ENCODE data around the gene AGBL5. TPM values are rescaled to one million over a fixed set of nuclear protein-coding genes. Genes with fewer than 3 reads are reported as not detected.

AGBL5 gene, protein sequence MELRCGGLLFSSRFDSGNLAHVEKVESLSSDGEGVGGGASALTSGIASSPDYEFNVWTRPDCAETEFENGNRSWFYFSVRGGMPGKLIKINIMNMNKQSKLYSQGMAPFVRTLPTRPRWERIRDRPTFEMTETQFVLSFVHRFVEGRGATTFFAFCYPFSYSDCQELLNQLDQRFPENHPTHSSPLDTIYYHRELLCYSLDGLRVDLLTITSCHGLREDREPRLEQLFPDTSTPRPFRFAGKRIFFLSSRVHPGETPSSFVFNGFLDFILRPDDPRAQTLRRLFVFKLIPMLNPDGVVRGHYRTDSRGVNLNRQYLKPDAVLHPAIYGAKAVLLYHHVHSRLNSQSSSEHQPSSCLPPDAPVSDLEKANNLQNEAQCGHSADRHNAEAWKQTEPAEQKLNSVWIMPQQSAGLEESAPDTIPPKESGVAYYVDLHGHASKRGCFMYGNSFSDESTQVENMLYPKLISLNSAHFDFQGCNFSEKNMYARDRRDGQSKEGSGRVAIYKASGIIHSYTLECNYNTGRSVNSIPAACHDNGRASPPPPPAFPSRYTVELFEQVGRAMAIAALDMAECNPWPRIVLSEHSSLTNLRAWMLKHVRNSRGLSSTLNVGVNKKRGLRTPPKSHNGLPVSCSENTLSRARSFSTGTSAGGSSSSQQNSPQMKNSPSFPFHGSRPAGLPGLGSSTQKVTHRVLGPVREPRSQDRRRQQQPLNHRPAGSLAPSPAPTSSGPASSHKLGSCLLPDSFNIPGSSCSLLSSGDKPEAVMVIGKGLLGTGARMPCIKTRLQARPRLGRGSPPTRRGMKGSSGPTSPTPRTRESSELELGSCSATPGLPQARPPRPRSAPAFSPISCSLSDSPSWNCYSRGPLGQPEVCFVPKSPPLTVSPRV
- total RNA-seq (2022; extraction: Qiagen RNA extraction), result 29.1 to 31.8 TPM (median 31.1 TPM) in 5 replicates

DNA sequence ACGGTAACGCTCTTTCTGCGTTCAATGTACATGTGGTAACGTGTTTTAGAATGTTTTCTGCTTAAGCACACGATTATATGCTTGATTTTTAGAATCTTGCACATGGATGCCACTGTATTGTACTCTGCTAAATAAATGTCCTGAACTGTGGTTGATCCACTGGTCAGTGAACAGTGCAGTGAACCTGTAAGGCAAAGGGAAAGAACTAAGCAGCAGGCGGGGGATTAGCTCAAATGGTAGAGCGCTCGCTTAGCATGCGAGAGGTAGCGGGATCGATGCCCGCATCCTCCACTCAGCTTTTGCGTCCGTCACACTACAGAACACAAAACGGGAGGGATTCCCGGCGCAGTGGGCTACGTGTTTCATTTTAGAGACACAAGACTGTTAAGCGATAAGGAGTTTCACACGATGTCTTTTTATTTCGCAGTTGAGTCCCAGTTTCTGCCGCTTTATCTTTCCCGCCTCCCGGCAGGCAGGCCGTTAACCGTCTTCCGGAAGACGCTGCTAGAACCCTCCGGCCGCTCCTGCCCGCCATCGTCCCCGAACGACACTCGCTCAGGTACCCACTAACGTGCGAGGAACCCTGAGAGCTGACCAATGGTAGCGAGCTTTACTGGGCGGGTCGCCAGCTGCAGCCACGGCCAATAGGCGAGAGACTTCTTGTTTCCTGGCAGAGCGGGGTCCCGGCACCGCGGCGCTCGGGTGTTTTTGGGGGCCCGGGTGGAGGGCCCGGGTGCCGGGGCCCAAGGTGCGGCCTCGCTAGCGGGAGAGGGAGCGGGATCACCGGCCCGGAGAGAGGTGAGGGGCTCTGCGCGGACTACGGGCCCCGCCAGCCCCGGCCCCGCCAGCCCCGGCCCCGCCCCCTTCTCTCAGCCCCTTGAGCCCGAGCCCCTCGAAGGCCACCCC, at the start of gene AGBL5:
Gene AGBL5, plus strand, starts transcription at position 673 of the 906 bp plus-strand sequence. CDS start 1,291 bp downstream, outside the sequence.

DNA sequence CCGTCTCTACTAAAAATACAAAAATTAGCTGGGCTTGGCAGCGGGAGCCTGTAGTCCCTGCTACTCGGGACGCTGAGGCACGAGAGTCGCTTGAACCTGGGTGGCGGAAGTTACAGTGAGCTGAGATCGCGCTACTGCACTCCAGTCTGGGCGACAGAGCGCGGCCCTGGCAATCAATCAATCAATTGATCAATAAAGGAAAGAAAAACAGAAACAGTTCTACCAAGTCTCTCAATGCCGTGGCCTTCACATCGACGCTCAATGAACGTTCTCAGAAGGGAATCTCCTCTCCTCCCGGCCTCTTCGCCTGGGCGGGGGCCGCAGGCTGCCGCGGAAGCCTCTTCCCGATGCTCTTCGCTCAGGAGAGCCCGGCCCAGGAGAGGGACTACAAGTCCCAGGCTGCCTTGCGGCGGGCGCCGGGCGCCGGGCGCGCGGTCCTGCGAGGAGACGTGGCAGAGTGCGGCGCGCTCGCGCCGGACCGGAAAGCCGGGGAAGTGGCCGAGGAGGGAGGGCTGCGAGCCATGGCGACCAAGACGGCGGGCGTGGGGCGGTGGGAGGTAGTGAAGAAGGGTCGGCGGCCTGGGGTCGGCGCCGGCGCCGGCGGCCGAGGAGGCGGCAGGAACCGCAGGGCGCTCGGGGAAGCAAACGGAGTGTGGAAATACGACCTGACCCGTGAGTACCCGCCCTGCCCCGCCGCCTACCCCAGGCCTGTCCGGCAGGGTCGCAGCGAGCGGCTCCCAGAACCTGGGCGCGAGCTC, 18.8 kb upstream of the AGBL5 start, which contains the start of gene TMEM214:
Gene TMEM214, plus strand, starts transcription at position 471 of the 758 bp plus-strand sequence. Its CDS starts 51 bp downstream, at position 522.

DNA sequence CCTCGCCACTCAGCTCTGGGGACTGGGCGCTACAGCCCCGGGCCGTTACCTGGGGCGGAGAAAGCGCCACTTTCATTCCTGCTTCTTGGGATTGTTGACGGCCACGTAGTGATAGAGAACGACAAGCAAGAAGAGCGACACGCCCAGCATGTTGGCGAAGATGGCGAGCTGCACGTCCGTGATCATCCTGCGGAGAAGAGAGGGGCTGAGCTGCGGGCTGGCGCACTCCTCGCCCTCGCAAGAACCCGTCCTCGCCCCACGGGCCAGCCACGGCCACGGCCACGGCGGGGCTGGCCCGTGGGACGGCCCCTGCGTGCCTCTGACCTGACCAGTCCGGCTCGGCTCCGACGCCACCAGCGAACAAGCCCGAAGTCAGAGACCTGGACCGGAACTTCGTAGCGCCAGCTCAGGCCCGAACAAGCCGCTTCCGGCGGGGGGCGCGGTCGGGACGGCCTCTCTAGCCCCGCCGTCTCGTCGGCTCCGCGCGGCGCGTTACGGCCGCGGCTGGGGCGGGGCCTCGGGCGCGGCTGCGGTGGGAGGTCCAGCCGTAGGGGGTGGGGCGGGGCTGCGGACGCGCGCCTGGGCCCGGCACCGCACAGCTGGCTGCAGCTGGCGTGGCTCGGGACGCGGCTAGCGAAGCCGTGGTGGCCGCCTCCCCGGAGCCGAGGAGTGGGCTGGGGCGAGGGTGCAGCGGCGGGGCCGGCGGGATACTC, 20.0 kb downstream of the AGBL5 start, which contains the start of gene OST4:
Gene OST4, minus strand, starts transcription at position 378 of the 713 bp plus-strand sequence.

DNA sequence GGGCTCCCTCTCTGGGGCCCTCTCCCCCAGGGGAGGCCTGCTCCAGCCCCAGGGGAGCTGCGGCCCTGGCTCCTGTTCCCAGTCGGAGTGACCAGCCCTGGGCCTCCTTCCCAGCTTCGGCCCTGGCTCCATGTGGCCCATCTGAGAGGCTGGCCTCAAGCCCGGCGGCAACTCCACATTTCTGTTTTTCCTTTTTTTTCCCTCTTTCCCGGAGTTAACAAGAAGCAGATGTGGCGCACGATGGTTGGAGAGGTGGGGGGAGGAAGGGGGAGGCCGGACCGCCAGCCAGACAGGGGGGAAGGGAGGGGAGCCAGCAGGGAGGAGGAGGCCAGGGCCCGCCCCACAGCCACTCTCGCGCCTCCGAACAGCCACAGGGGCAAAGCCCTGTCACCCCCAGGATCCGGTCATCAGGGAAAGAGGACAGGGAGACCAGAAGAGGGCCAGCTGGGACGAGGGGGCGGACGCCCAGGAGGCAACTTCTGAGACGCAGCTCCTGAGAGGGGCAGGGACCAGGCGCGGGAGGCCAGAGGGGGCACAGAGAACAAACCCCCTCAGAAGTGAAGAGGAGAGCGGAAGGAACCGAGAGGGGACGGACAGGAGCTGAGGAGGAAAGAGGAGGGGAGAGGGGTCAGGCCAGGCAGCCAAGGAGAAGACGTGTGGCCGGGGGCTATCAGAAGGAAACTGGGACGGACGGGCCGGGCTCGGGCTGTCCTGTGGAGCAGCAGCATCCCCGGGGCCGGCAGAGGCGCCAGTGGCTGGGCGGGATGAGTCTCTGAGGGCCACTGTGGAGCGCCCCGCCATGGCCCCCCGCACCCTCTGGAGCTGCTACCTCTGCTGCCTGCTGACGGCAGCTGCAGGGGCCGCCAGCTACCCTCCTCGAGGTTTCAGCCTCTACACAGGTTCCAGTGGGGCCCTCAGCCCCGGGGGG, 27.1 kb downstream of the AGBL5 start, which contains the start of gene EMILIN1:
Gene EMILIN1, plus strand, starts transcription at position 349 of the 928 bp plus-strand sequence. Its CDS starts 451 bp downstream, at position 800.

DNA sequence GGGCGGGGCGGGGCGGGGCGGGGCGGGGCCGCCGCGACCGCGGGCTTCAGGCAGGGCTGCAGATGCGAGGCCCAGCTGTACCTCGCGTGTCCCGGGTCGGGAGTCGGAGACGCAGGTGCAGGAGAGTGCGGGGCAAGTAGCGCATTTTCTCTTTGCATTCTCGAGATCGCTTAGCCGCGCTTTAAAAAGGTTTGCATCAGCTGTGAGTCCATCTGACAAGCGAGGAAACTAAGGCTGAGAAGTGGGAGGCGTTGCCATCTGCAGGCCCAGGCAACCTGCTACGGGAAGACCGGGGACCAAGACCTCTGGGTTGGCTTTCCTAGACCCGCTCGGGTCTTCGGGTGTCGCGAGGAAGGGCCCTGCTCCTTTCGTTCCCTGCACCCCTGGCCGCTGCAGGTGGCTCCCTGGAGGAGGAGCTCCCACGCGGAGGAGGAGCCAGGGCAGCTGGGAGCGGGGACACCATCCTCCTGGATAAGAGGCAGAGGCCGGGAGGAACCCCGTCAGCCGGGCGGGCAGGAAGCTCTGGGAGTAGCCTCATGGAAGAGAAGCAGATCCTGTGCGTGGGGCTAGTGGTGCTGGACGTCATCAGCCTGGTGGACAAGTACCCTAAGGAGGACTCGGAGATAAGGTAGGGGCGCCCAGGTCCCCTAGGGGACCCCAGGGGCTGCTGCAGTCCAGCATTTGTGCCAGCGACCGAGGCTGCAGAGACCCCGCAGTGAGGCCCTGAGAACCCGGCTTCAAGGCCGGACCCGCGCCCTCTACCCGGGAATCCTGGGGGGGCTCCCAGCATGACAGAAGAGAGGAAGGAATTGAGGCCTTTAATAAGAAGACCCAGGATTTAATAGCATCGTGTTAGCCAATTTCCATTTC, 35.5 kb downstream of the AGBL5 start, which contains the start of gene KHK:
Gene KHK, plus strand, starts transcription at position 49 of the 870 bp plus-strand sequence. Its CDS starts 488 bp downstream, at position 537.

DNA sequence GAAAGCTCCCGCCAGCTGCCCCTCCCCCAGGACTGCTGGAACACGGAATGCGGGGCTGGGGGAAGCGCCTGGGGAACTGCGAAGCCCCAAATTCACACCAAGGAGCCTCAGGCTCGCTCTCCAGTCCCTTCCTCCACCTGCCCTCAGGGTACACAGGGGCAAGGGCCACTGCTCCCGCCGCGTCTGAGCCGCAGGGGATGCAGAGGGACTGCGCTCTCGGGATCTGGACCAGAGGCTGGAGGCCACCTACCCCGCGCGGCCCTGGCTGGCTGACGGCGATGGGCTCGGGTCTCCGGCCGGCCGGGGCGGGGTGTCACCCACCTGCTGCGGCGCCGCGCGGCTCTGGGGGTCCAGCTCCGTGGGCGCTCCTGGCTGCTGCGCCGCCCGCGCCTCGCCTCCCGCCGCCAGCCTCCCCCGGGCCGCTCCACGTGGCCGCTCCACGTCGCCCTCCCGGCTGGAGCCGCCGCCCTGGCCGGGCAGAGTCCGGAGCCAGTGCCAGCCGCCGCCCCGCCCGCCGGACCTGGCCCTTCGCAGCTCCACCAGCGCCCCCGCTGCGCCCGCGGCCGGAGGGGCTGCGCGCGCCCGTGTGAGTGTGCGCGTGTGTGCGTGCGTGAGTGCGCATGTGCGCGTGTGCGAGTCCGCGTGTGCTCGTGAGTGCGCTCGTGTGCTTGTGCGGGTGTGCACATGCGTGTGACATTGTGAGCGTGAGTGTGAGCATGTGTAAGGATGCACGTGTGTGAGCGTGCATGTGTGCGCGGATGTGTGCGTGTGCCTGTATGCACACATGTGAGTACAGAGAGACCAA, 67.3 kb downstream of the AGBL5 start, which contains the start of gene CGREF1:
Gene CGREF1, minus strand, starts transcription at position 604 of the 805 bp plus-strand sequence. CDS start 14,762 bp downstream, outside the sequence.

Other genes with a start within 250 kb of the AGBL5 start
- 4.1 to 5.6 TPM (median 5.2 TPM) in 5 replicates for gene DPYSL5, start 203.5 kb upstream of the AGBL5 start, total RNA-seq (2022; extraction: Qiagen RNA extraction)
- 9.1 to 11.4 TPM (median 9.9 TPM) in 5 replicates for gene MAPRE3, start 81.0 kb upstream of the AGBL5 start, total RNA-seq (2022; extraction: Qiagen RNA extraction)
- gene TMEM214, start 18.7 kb upstream of the AGBL5 start, total RNA-seq (2022; extraction: Qiagen RNA extraction), result 57.8 to 71.3 TPM (median 65.2 TPM) in 5 replicates
- 548 to 576 TPM (median 560 TPM) in 5 replicates for gene OST4, start 20.0 kb downstream of the AGBL5 start, total RNA-seq (2022; extraction: Qiagen RNA extraction)
- 0.21 to 0.56 TPM (median 0.46 TPM) in 5 replicates for gene EMILIN1, start 26.9 kb downstream of the AGBL5 start, total RNA-seq (2022; extraction: Qiagen RNA extraction)
- gene KHK, start 35.1 kb downstream of the AGBL5 start, total RNA-seq (2022; extraction: Qiagen RNA extraction), result 7.2 to 11.4 TPM (median 9.8 TPM) in 5 replicates
- gene CGREF1, start 67.5 kb downstream of the AGBL5 start, total RNA-seq (2022; extraction: Qiagen RNA extraction), result 6.8 to 7.9 TPM (median 7.3 TPM) in 5 replicates
- 1.3 to 1.6 TPM (median 1.3 TPM) in 5 replicates for gene ABHD1, start 72.1 kb downstream of the AGBL5 start, total RNA-seq (2022; extraction: Qiagen RNA extraction)
- gene PREB, start 83.0 kb downstream of the AGBL5 start, total RNA-seq (2022; extraction: Qiagen RNA extraction), result 44.7 to 60.6 TPM (median 57.0 TPM) in 5 replicates
- not detected in 5 replicates for gene PRR30, start 87.7 kb downstream of the AGBL5 start, total RNA-seq (2022; extraction: Qiagen RNA extraction)
- gene TCF23, start 97.3 kb downstream of the AGBL5 start, total RNA-seq (2022; extraction: Qiagen RNA extraction), result not detected in 5 replicates
- gene ATRAID, start 160.4 kb downstream of the AGBL5 start, total RNA-seq (2022; extraction: Qiagen RNA extraction), result 211 to 221 TPM (median 213 TPM) in 5 replicates
- gene SLC5A6, start 160.6 kb downstream of the AGBL5 start, total RNA-seq (2022; extraction: Qiagen RNA extraction), result 56.8 to 66.0 TPM (median 63.6 TPM) in 5 replicates
- 49.7 to 63.9 TPM (median 61.7 TPM) in 5 replicates for gene CAD, start 165.7 kb downstream of the AGBL5 start, total RNA-seq (2022; extraction: Qiagen RNA extraction)
- 2.6 to 3.4 TPM (median 3.2 TPM) in 5 replicates for gene SLC30A3, start 211.4 kb downstream of the AGBL5 start, total RNA-seq (2022; extraction: Qiagen RNA extraction)
- not detected in 5 replicates for gene DNAJC5G, start 223.8 kb downstream of the AGBL5 start, total RNA-seq (2022; extraction: Qiagen RNA extraction)
- 0.82 to 1.2 TPM (median 0.95 TPM) in 5 replicates for gene TRIM54, start 230.8 kb downstream of the AGBL5 start, total RNA-seq (2022; extraction: Qiagen RNA extraction)